M059J (cell line): ENCODE results near the gene MCM5. TPM values are rescaled to one million over a fixed set of nuclear protein-coding genes. Genes with fewer than 3 reads are reported as not detected.
"Not testable (repeated sequence)": the region's sequence is repeated elsewhere in the genome, so short reads cannot be mapped to it uniquely, and the experiment has no call there.

ENCODE experiments used
- DNase-seq: peaks from one replicate; pipeline ENCODE4 v3.0.0-alpha.2; 2012; ENCODE audit warnings: low read depth
- total RNA-seq: library from RNA; depleted of rRNA; stranded (reverse); fragments of >200 nt; shearing (Covaris generic); gene quantifications from 2 replicates; pipeline ENCODE4 v1.2.3, GENCODE V29; 2014

Gene MCM5
- total RNA-seq, 1 experiment from 2014 or later = 88.6 TPM

GRCh38 chr22:35432228-35432905 lies 32.4 kb downstream of the MCM5 start:
- DNase-seq = no peak

- DNase-seq = no peak
Observed at GRCh38 chr22:35434061-35434710, 34.2 kb downstream of the MCM5 start.

- DNase-seq = peak; percentile 29
Observed at GRCh38 chr22:35435201-35435740, 35.3 kb downstream of the MCM5 start.

GRCh38 chr22:35436421-35436820 lies 36.5 kb downstream of the MCM5 start:
- no peak for DNase-seq

GRCh38 chr22:35437049-35437448 lies 37.1 kb downstream of the MCM5 start:
- DNase-seq = peak; percentile 28

- DNase-seq = not testable (repeated sequence)
Observed at GRCh38 chr22:35438673-35439364, 38.9 kb downstream of the MCM5 start.

GRCh38 chr22:35439365-35439717 lies 39.4 kb downstream of the MCM5 start:
- no peak for DNase-seq

GRCh38 chr22:35440129-35440528 lies 40.2 kb downstream of the MCM5 start:
- no peak for DNase-seq

GRCh38 chr22:35441489-35442100 lies 41.7 kb downstream of the MCM5 start:
- DNase-seq = no peak

GRCh38 chr22:35442471-35442870 lies 42.5 kb downstream of the MCM5 start:
- no peak for DNase-seq

- DNase-seq = no peak
Observed at GRCh38 chr22:35443338-35443737, 43.4 kb downstream of the MCM5 start.

GRCh38 chr22:35443790-35444684 lies 44.1 kb downstream of the MCM5 start:
- no peak for DNase-seq

GRCh38 chr22:35444685-35445399 lies 44.9 kb downstream of the MCM5 start:
- DNase-seq = no peak

- no peak for DNase-seq
Observed at GRCh38 chr22:35445933-35446332, 46.0 kb downstream of the MCM5 start.

GRCh38 chr22:35446365-35446764 lies 46.4 kb downstream of the MCM5 start:
- peak; percentile 74 for DNase-seq

- no peak for DNase-seq
Observed at GRCh38 chr22:35448523-35448922, 48.6 kb downstream of the MCM5 start.

- no peak for DNase-seq
Observed at GRCh38 chr22:35449829-35450689, 50.1 kb downstream of the MCM5 start.

GRCh38 chr22:35450824-35451569 lies 51.1 kb downstream of the MCM5 start:
- no peak for DNase-seq

GRCh38 chr22:35451592-35451991 lies 51.7 kb downstream of the MCM5 start:
- DNase-seq = no peak
